ENCODE results near the gene SPRED2.

SPRED2 gene

DNA sequence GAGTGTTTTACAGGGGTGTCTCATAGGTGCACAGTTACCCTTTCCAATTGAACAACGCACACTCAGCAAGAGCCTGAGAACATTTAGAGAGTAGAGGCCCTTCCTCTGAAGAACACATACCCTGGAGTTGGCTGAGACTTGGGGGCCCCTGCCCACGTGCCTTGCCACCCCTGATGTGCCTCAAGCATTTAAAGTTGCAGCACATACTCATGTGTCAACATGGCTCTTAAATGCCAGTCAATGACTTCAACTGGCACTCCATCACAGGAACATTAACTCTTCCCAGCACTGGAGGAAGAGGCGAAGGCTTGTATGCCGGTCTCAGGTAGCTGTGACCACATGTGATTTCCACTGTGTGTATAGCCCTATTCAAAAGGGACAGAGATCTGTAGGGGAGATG, 57.4 kb downstream of the SPRED2 start:
- no peak overlapping the region for H3K27ac ChIP-seq (replicated peaks)
- no peak overlapping the region for H3K4me3 ChIP-seq (replicated peaks; ENCODE audit: insufficient read depth, low read length)
- TF ChIP-seq, protein P1, sequence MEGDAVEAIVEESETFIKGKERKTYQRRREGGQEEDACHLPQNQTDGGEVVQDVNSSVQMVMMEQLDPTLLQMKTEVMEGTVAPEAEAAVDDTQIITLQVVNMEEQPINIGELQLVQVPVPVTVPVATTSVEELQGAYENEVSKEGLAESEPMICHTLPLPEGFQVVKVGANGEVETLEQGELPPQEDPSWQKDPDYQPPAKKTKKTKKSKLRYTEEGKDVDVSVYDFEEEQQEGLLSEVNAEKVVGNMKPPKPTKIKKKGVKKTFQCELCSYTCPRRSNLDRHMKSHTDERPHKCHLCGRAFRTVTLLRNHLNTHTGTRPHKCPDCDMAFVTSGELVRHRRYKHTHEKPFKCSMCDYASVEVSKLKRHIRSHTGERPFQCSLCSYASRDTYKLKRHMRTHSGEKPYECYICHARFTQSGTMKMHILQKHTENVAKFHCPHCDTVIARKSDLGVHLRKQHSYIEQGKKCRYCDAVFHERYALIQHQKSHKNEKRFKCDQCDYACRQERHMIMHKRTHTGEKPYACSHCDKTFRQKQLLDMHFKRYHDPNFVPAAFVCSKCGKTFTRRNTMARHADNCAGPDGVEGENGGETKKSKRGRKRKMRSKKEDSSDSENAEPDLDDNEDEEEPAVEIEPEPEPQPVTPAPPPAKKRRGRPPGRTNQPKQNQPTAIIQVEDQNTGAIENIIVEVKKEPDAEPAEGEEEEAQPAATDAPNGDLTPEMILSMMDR (IDR thresholded peaks at IDR 0.05; ENCODE audit: insufficient read depth, low read length): no peak
- TF ChIP-seq POLR2AphosphoS5 (IDR thresholded peaks at IDR 0.05; ENCODE audit: low read depth): no peak
- no peak for TF ChIP-seq GABPA (IDR thresholded peaks at IDR 0.05; ENCODE audit: low read depth)
- TF ChIP-seq, protein P2, sequence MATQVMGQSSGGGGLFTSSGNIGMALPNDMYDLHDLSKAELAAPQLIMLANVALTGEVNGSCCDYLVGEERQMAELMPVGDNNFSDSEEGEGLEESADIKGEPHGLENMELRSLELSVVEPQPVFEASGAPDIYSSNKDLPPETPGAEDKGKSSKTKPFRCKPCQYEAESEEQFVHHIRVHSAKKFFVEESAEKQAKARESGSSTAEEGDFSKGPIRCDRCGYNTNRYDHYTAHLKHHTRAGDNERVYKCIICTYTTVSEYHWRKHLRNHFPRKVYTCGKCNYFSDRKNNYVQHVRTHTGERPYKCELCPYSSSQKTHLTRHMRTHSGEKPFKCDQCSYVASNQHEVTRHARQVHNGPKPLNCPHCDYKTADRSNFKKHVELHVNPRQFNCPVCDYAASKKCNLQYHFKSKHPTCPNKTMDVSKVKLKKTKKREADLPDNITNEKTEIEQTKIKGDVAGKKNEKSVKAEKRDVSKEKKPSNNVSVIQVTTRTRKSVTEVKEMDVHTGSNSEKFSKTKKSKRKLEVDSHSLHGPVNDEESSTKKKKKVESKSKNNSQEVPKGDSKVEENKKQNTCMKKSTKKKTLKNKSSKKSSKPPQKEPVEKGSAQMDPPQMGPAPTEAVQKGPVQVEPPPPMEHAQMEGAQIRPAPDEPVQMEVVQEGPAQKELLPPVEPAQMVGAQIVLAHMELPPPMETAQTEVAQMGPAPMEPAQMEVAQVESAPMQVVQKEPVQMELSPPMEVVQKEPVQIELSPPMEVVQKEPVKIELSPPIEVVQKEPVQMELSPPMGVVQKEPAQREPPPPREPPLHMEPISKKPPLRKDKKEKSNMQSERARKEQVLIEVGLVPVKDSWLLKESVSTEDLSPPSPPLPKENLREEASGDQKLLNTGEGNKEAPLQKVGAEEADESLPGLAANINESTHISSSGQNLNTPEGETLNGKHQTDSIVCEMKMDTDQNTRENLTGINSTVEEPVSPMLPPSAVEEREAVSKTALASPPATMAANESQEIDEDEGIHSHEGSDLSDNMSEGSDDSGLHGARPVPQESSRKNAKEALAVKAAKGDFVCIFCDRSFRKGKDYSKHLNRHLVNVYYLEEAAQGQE (IDR thresholded peaks at IDR 0.05; ENCODE audit: insufficient replicate concordance, low read depth): no peak
- TF ChIP-seq SPI1 (IDR thresholded peaks at IDR 0.05; ENCODE audit: borderline replicate concordance, low read depth): no peak
- no peak for DNase-seq (ENCODE audit: low read depth in 1 of 2, low spot score in 1 of 2)
- no peaks in the 10 kb centered on the region for H3K27me3 ChIP-seq (ENCODE audit: insufficient read depth, poor library complexity, severe bottlenecking)

DNA sequence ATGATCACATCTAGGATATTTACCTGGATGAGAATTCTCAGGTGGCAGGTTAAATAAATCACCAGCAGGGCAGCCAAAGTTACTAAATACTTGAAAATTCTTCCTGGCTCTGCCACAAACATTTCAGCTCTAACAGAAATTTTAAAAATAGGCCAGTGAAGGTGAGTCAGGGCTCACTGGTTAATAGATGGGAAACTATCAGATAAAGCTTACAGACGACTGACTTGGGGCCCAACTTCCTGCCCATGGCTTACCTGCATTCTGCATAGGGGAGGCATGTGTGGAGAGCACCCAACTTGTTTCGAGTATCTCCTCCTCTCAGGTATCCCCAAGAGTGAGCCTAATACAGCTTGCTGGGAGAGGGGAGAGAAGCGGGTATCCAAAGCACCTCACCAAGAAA, 57.8 kb downstream of the SPRED2 start:
- Histone ChIP-seq H3K27ac (replicated peaks) (no peak overlapping the region), H3K4me3 (replicated peaks; ENCODE audit: insufficient read depth, low read length) (no peak overlapping the region), H3K27me3 (ENCODE audit: insufficient read depth, poor library complexity, severe bottlenecking) (no peaks in the 10 kb centered on the region)
- TF ChIP-seq, protein P2 (IDR thresholded peaks at IDR 0.05; ENCODE audit: insufficient replicate concordance, low read depth): no peak
- TF ChIP-seq SPI1 (IDR thresholded peaks at IDR 0.05; ENCODE audit: borderline replicate concordance, low read depth) (no peak), GABPA (IDR thresholded peaks at IDR 0.05; ENCODE audit: low read depth) (no peak), POLR2AphosphoS5 (IDR thresholded peaks at IDR 0.05; ENCODE audit: low read depth) (no peak)
- TF ChIP-seq, protein P1 (IDR thresholded peaks at IDR 0.05; ENCODE audit: insufficient read depth, low read length): no peak
- no peak for DNase-seq (ENCODE audit: low read depth in 1 of 2, low spot score in 1 of 2)

DNA sequence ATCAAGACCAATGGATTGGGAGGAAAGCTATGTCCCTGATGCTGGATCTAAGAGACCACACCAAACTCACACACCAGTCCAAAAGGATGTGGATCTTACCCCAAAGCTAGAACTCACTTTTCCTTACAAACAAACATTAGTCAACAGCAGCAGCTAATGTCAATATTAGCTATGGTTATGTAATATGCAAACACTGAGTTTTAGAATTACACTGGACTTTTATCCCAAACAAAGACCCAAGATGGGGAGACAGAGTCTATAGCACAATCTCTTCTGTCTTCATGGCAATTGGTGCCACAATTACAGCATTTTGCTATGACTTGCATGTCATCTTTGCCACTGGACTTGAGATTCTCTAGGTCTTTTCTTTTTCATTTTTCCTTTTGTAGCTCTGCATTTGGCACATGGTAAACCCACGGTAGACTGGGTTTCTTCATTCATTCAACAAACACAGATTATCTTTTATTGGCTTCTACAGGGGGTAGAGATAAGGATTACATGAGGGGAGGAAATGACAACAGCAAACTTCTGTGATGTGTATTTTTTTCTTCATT, 59.0 kb downstream of the SPRED2 start:
- no peak for DNase-seq (ENCODE audit: low read depth in 1 of 2, low spot score in 1 of 2)
- no peak overlapping the region for H3K27ac ChIP-seq (replicated peaks)
- H3K4me3 ChIP-seq (replicated peaks; ENCODE audit: insufficient read depth, low read length): no peak overlapping the region
- no peaks in the 10 kb centered on the region for H3K27me3 ChIP-seq (ENCODE audit: insufficient read depth, poor library complexity, severe bottlenecking)
- no peak for TF ChIP-seq SPI1 (IDR thresholded peaks at IDR 0.05; ENCODE audit: borderline replicate concordance, low read depth)
- TF ChIP-seq POLR2AphosphoS5 (IDR thresholded peaks at IDR 0.05; ENCODE audit: low read depth): no peak
- TF ChIP-seq, protein P2 (IDR thresholded peaks at IDR 0.05; ENCODE audit: insufficient replicate concordance, low read depth): no peak
- TF ChIP-seq, protein P1 (IDR thresholded peaks at IDR 0.05; ENCODE audit: insufficient read depth, low read length): no peak
- no peak for TF ChIP-seq GABPA (IDR thresholded peaks at IDR 0.05; ENCODE audit: low read depth)
